ENCODE results near the gene NRSN2.

The NRSN2 gene

GRCh38 chr20:397432-398237 is 50.7 kb downstream of the NRSN2 start:
- H3K4me3 ChIP-seq, result no peak overlapping the region
- no peak for DNase-seq (ENCODE audit: low spot score)
- H3K27ac ChIP-seq, result no peak overlapping the region
- no peak for TF ChIP-seq CTCF (IDR thresholded peaks at IDR 0.05)

- no peak for DNase-seq (ENCODE audit: low spot score)
- Histone ChIP-seq H3K27ac (no peak overlapping the region), H3K4me3 (no peak overlapping the region)
- no peak for TF ChIP-seq CTCF (IDR thresholded peaks at IDR 0.05)
Measured at GRCh38 chr20:399182-399707, 52.3 kb downstream of the NRSN2 start.

GRCh38 chr20:400128-400453 is 53.2 kb downstream of the NRSN2 start:
- DNase-seq (ENCODE audit: low spot score), result no peak
- Histone ChIP-seq H3K4me3 (no peak overlapping the region), H3K27ac (no peak overlapping the region)
- TF ChIP-seq CTCF (IDR thresholded peaks at IDR 0.05), result no peak

GRCh38 chr20:400454-401275 is 53.8 kb downstream of the NRSN2 start:
- no peak for DNase-seq (ENCODE audit: low spot score)
- no peak overlapping the region for H3K27ac ChIP-seq
- H3K4me3 ChIP-seq, result no peak overlapping the region
- TF ChIP-seq CTCF (IDR thresholded peaks at IDR 0.05), result no peak

GRCh38 chr20:401682-402495 is 55.0 kb downstream of the NRSN2 start:
- no peak overlapping the region for H3K4me3 ChIP-seq
- no peak overlapping the region for H3K27ac ChIP-seq
- no peak for TF ChIP-seq CTCF (IDR thresholded peaks at IDR 0.05)
- DNase-seq (ENCODE audit: low spot score), result no peak

- H3K4me3 ChIP-seq, result no peak overlapping the region
- H3K27ac ChIP-seq, result no peak overlapping the region
- TF ChIP-seq CTCF (IDR thresholded peaks at IDR 0.05), result no peak
- DNase-seq (ENCODE audit: low spot score), result no peak
Measured at GRCh38 chr20:402496-402885, 55.6 kb downstream of the NRSN2 start.

Data from coronary artery (tissue), 2 donors.